ENCODE data around the gene GPC6.

GPC6 gene

GRCh38 chr13:94233837-94234236, 1007.2 kb downstream of the GPC6 start:
- TF ChIP-seq, protein P1, sequence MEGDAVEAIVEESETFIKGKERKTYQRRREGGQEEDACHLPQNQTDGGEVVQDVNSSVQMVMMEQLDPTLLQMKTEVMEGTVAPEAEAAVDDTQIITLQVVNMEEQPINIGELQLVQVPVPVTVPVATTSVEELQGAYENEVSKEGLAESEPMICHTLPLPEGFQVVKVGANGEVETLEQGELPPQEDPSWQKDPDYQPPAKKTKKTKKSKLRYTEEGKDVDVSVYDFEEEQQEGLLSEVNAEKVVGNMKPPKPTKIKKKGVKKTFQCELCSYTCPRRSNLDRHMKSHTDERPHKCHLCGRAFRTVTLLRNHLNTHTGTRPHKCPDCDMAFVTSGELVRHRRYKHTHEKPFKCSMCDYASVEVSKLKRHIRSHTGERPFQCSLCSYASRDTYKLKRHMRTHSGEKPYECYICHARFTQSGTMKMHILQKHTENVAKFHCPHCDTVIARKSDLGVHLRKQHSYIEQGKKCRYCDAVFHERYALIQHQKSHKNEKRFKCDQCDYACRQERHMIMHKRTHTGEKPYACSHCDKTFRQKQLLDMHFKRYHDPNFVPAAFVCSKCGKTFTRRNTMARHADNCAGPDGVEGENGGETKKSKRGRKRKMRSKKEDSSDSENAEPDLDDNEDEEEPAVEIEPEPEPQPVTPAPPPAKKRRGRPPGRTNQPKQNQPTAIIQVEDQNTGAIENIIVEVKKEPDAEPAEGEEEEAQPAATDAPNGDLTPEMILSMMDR (IDR thresholded peaks at IDR 0.05; ENCODE audit: low read length, missing control alignments): no peak
- no peak for DNase-seq (ENCODE audit: low read depth)
- no peak overlapping the region for H3K4me3 ChIP-seq (replicated peaks; ENCODE audit: low read depth, low read length)

- TF ChIP-seq, protein P1 (IDR thresholded peaks at IDR 0.05; ENCODE audit: low read length, missing control alignments): no peak
- no peak overlapping the region for H3K4me3 ChIP-seq (replicated peaks; ENCODE audit: low read depth, low read length)
- DNase-seq (ENCODE audit: low read depth): no peak
Measured at GRCh38 chr13:94234738-94235137, 1008.1 kb downstream of the GPC6 start.

DNA sequence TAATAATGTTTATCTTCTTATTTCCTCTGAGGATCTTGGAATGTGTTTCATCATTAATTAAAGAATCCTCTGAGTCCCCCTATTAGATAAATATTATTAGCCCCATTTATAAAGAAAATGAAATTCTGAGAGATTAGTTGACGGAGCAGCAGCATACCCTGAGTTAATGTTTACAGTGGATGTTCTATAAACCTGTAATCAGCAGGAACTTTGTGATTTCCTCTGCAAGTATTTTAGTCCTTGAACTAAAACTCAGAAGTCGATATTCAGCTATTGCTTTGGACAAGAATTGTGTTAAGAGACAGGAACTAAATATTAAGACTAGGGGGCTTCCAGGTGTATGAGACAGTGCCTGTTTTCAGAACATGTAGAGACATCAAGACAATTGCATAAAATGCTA, 1009.5 kb downstream of the GPC6 start:
- TF ChIP-seq, protein P1 (IDR thresholded peaks at IDR 0.05; ENCODE audit: low read length, missing control alignments): no peak
- H3K4me3 ChIP-seq (replicated peaks; ENCODE audit: low read depth, low read length): no peak overlapping the region
- DNase-seq (ENCODE audit: low read depth): no peak

GRCh38 chr13:94236872-94237271, 1010.3 kb downstream of the GPC6 start:
- H3K4me3 ChIP-seq (replicated peaks; ENCODE audit: low read depth, low read length): no peak overlapping the region
- TF ChIP-seq, protein P1 (IDR thresholded peaks at IDR 0.05; ENCODE audit: low read length, missing control alignments): no peak
- no peak for DNase-seq (ENCODE audit: low read depth)

- no peak overlapping the region for H3K4me3 ChIP-seq (replicated peaks; ENCODE audit: low read depth, low read length)
- TF ChIP-seq, protein P1 (IDR thresholded peaks at IDR 0.05; ENCODE audit: low read length, missing control alignments): no peak
- DNase-seq (ENCODE audit: low read depth): peak; percentile 82
Measured at GRCh38 chr13:94239135-94239534, 1012.5 kb downstream of the GPC6 start.

GRCh38 chr13:94242554-94242953, 1015.9 kb downstream of the GPC6 start:
- H3K4me3 ChIP-seq (replicated peaks; ENCODE audit: low read depth, low read length): no peak overlapping the region
- TF ChIP-seq, protein P1 (IDR thresholded peaks at IDR 0.05; ENCODE audit: low read length, missing control alignments): no peak
- DNase-seq (ENCODE audit: low read depth): no peak

DNA sequence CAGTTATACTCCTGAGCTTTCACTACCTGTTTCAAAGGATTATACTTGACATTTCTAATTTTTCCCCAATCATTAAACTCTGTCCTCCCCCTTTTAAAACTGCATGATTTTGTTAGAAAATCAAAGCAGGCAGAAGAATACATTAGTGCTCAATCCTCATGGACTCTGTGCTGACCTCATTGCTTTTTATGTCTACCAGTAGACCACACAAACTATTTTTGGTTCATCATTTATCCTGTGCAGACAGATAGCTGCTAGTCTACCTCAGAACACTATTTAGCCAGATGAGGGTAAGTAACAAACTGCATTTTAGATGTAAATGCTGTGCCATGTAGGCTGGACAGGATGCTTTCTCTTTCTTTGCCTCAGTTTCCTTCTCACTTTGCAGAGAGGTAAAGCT, 1016.9 kb downstream of the GPC6 start:
- no peak for DNase-seq (ENCODE audit: low read depth)
- no peak overlapping the region for H3K4me3 ChIP-seq (replicated peaks; ENCODE audit: low read depth, low read length)
- TF ChIP-seq, protein P1 (IDR thresholded peaks at IDR 0.05; ENCODE audit: low read length, missing control alignments): no peak
